Right renal cortex interstitium (tissue), 3 donors: ENCODE results near the gene PXDC1. TPM values are rescaled to one million over a fixed set of nuclear protein-coding genes. Genes with fewer than 3 reads are reported as not detected.
"Not testable (repeated sequence)": the region's sequence is repeated elsewhere in the genome, so short reads cannot be mapped to it uniquely, and the experiment has no call there.

Experiments used
- DNase-seq, 3 donors: peaks; one replicate each; pipeline ENCODE4 v3.0.0-alpha.2; 2013; ENCODE audit warnings: low read depth in 3 of 3, low spot score in 2 of 3
- polyA plus RNA-seq, 3 donors: library from polyadenylated mRNA; unstranded; fragments of 120-200 nt; gene quantifications; one replicate each; pipeline ENCODE4 v1.2.1, GENCODE V29; 2013; ENCODE audit not compliant: insufficient read length in 3 of 3

The PXDC1 gene
- polyA plus RNA-seq, 3 donors = 17.5 to 20.4 (median 19.3) TPM

DNA sequence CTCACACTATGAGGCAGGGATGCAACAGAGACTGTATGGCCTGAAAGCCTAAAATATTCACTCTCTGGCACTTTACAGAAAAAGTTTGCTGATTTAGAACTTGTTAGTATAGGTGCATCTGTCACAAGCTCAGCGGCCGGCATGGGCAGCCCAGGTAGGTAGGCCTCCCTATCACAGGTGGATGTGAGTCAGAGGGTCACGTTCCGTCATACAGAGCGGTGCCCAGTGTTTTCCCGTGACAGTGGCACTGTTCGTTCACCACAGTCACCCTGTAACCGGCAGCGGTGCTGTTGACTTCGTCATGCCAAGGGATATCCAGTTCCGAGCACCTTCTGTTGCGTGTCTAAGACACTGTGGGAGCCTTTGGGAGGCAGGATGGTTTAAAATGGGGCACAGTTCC is 32.9 kb upstream of the PXDC1 start:
- no peak for DNase-seq

DNA sequence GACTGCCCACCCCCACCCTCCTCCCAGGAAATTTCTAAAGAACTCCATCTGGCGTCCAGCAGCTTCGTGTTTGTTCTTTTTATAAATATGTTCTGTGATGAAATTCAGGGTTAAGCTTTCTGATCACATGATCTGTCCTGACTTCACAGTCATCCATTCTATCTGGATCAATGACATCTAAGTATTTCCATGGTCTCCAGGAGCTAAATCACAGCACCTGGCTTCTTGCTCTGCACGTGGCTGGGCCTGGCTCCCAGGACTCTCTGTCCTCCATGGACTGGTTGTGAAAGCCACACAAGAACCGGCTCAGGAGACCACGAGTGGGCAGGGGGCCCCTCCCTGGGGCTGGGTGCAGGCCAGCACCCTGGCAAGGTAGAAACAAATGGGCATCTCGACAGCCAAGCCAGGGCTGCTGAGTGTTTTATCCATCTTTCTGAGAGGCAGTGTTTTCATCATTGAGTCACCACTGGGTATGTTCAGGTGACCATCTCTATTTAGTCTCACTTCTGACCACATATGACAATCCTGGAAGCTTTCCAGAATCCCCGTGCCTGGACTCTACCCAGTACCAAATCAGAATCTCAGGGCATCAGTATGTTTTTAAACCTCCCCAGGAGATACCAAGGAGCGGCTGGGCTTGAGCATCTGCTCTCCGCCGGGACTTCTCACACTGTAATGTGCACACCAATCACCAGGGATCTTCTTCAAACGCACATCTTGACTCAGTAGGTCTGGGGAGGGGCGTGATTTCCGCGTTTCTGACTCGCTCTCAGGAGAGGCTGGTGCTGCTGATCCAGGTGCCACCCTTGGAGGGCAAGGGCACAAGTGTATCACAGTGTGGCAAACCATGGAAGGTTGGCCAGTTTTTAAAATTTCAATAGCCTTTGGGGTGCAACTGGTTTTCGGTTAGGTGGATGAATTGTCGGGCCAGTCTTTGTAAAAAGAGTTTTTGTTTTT is 31.6 kb upstream of the PXDC1 start:
- DNase-seq = no peak

DNA sequence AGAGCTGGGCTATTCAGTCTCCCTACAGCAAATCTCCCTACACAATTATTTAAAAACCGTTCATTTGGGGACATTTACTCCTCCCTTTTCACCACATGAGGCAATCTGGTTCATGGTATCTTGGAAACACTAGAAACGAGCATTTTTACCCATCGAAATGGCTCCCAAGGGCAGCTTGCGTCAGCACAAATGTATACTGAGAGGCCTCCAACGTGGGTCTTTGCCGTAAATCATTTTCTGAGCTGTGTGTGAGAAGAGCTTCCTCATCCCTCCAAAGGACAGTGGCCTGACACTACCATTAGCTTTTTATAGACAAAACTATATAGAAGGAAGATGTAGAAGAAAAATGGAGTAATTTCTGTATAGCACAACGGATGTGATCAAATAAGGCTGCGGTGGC is 30.0 kb upstream of the PXDC1 start:
- DNase-seq = no peak

DNA sequence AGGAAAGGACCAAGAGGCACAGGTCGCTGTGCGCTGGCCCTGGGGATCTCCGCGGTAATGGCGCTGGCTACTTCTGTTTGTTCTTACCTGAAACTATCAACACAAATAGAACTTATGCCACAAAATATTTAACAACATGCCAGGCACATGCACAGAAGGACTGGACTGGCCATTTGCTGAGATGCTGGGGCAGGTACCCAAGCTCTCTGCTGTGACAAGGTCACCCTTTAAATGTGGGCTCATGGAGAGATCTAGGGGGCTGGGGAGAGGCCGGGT is 28.0 kb upstream of the PXDC1 start:
- no peak for DNase-seq

DNA sequence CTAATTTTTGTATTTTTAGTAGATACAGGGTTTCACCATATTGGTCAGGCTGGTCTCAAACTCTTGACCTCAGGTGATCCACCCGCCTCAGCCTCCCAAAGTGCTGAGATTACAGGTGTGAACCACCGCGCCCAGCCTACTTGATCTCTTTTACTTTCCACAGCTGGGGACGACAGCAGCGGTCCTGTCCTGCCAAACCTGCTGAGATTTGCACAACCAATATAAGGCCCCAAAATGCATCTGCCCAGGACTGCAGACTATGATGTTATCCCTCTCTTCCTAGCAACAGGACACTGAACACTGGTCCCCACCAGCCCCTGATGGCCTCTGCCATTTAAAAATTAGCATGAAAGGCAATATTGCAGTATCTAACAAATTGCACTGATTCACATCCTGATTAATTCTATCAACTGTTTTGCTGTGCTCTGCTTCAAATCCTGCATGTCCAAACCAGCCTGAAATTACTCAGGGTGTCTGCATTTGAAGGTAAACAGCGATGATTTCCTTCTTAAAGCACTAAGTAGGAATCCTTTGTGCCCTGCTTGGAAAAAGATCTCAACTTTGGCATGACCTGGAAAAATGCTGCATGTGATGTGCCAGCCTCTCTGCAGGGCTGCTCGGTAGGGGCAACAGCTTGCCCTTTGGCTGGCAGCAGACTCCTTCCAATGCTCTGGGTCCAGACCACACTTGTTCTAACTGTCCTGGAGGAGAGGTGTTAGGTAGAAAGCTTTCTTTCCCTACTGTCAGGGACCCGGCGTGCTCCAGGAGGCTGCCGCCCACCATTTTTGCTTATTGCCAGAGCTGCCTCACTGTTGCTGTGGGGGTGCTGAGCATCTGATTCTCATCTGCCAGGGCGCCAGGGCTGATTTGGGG is 27.4 kb upstream of the PXDC1 start:
- no peak for DNase-seq

DNA sequence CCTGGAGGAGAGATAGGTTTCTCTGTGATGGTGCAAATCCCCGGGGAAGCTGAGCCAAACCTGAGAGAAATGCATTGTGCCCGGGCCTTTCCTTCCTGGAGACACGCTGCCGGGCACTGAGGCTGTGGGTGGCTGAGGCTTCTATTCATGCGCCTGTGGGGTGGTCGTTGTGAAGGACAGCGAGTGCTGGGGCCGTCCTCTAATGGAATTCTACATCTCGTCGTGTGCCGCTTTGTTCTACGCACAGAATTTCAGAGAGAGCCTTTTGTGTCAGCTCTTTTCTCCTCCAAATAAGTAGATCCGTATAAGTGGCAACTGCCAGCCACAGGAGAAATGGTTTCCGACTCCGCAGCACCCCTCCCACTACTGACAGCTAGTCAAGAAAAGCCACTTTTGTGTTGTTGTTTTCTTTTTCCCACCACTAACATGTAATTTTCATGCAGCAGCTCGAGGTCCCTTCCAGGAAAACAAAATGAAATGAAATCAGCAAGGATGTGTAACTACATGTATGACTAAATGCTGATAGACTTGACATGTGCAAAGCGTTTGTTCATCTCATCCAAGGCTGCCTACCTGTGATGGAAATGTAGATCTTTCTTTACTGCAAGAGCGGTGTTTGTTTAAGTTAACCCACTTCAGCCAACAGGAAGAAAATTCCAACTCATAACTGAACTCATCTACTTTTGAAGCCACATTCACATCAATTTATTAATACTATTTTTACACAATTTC is 26.4 kb upstream of the PXDC1 start:
- DNase-seq = no peak

DNA sequence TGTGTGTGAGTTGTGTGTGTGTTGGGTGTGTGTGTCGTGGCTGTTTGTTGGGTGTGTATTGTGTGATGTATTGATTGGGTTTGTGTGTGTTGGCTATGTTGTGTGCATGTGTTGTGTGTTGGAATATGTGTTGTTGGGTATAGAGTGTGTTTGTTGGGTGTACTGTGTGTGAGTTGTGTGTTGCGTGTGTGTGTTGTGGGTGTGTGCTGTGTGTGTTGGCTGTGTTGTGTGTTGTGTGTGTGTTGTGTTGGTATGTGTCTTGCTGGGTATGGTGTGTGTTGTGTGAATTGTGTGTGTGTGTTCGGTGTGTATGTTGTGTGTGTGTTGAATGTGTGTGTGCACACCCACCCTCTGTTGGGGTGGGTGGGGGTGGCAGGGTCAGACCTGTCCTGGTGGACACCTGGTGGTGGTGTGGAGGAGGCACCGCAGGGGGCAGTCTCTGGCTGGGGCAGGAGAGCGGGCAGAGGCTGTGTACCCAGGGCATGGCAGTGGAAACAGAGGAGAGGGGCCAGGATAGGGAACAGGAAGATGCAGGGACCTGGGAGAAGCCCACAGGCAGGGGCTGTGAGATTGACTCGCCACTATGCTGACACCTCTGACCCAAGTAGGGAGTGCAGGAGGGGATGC is 25.5 kb upstream of the PXDC1 start:
- no peak for DNase-seq

DNA sequence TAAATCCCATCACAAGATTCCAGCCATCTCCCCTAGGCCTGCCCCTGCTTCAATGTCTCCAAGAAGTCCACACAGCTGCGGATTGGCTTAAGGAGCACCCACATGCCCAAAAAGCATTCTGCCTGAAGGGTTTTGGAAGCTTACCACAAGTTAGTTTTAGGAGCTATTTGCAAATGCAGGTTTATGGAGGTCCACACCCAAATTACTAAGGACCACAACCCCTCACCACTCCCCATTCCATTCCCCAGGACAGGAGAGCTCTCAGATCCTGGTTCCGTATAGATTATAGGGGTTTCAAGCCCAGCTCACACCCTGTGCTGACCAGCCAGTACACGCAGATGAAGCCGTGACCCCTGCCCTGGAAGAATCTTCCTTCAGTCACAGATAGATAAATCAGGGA is 24.3 kb upstream of the PXDC1 start:
- DNase-seq = no peak

DNA sequence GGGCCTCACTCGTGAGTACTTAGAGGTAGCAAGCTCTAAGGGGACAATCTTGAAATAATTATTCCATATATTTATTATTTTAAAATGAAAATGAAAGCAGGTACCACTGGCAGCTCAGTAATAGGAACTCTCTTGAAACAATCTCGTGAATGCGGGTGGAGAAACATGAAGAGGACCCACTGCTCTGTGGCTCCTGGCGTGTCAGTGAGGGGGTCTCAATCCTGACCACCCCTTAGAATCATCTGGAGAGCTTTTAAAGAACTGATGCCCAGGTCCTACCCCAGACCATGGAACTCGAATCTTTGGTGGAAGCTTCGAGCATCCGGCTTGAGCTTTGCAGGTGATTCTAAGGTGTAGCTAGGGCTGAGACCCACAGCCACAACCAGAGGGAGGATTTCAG is 23.9 kb upstream of the PXDC1 start:
- no peak for DNase-seq

DNA sequence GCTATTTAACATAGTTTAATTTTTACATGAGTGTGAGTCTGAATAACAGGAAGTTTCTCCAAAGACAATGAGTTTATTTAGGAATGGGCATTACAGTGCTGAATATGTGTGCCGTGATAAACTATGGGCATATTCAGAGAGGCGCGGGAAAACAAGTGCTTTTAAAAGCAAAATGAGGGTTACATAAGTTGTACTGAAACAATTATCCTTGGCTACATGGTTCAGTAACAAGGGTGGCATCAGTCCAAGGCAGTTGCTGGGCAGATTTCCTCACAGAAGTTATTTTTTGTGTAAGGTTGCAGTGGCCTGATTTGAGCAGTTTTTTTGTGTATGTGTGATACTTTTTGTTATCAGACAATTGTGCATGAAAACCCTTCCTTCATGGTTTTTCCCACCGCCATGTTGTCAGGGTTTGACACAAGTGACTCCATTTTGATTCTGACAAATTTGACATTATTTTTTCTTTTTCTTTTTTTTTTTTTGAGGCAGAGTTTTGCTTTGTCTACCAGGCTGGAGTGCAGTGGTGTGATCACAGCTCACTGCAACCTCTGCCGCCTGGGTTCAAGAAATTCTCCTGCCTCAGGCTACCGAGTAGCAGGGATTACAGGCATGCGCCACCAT is 22.3 kb upstream of the PXDC1 start:
- DNase-seq = no peak

DNA sequence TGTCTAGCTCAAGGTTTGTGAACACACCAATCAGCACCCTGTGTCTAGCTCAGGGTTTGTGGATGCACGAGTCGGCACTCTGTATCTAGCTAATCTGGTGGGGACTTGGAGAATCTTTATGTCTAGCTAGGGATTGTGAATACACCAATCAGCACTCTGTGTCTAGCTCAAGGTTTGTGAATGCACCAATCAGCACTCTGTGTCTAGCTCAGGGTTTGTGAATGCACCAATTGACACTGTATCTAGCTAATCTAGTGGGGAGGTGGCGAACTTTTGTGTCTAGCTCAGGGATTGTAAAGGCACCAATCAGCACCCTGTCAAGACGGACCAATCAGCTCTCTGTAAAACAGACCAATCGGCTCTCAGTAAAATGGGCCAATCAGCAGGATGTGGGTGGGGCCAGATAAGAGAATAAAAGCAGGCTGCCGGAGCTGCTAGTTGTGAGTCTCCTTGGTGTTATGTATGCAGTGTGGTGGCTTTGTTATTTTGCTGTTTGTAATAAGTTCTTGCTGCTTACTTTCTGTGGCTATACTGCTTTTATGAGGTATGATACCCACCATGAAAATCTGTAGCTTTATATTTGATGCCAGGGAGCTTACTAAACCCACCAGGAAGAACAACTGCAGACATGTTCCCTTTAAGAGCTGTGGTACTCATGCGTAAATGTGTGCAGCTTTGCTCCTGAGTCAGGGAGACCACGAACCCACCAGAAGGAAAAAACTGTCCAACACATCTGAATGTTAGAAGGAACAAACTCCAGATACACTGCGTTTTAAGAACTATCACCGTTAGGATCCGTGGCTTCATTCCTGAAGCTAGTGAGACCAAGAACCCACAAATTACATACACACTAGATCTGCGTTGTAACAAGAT is 20.9 kb upstream of the PXDC1 start:
- not testable (repeated sequence) for DNase-seq

DNA sequence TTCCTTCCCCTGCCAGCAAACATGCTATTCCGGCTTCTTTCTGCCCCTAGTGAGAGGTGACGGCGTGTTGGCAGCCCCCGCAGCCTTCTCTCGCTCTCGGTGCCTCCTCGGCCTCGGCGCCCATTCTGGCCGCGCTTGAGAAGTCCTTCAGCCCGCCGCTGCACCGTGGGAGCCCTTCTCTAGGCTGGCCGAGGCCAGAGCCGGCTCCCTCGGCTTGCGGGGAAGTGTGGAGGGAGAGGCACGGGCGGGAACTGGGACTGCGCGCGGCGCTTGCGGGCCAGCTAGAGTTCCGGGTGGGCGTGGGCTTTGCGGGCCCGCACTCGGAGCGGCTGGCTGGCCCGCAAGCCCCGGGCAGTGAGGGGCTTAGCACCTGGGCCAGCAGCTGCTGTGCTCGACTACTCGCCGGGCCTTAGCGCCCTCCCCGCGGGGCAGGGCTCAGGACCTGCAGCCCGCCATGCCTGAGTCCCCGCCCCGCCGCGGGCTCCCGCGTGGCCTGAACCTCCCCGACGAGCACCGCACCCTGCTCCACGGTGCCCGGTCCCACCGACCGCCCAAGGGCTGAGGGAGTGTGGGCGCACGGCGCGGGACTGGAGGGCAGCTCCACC is 20.0 kb upstream of the PXDC1 start:
- DNase-seq = no peak

DNA sequence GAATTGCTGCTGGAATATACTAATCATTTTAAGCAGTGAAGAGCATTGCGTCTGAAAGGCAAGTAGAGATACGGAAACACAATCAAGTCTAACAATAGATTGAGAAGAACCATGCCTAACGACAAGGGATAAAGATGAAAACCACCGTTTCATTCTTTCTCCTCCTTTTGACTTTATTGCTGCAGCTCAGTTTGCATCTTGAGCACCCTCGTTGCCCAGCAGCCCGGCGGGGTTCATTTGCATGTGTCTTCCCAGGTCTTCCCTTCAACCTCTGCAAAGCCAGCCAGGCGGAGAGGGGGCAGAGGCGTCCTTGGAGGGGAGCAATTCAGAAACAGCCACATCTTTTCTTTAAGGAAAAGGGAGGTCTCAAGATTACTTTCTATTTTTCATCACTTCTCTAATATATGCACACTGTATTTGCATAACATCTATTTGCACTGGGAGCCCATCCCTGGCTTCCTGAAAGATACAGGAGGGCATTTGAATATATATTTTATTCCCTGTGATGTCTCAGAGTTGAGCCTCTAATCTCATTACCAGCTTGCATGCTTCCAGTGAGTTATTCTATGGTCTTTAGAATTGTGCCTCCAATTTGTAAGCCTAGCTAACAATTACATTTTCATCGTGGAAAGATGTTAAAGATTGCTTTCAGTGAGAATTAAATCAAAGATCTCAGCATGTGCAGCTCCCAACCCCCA is 18.7 kb upstream of the PXDC1 start:
- no peak for DNase-seq

DNA sequence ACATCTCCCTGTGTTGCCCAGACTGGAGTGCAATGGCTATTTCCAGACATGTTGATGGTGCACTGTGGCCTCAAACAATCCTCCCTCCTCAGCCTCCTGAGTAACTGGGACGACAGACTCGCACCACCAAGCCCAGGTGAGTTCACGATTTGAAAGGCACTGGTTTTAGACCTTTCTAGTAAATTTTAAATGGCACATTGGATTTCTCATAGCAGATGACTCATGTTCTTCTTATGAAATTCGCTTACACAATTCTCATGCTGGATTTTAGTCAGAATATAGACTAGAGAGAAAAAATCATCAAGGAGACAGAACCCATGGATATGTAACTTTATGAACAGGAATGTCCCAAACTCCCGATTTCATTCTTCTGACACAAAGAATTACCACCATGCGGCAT is 18.1 kb upstream of the PXDC1 start:
- no peak for DNase-seq

DNA sequence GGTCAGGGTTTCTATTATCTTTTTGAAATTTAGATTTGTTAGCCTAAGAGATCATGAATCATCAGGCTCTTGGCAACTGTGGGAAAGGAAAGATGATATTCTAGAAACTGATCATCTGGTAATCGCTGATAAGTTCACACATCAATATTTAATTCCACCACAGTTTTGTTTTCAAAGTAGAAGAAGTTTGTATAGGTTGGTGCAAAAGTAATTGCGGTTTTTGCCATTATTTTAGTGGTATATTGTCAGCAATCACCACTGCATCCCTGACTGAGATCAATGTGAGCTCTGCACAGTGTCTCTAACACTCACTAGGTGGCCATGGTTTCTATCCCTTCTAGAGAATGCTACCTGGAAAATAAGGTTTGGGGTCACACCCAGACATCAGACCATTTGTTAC is 17.0 kb upstream of the PXDC1 start:
- DNase-seq = no peak

DNA sequence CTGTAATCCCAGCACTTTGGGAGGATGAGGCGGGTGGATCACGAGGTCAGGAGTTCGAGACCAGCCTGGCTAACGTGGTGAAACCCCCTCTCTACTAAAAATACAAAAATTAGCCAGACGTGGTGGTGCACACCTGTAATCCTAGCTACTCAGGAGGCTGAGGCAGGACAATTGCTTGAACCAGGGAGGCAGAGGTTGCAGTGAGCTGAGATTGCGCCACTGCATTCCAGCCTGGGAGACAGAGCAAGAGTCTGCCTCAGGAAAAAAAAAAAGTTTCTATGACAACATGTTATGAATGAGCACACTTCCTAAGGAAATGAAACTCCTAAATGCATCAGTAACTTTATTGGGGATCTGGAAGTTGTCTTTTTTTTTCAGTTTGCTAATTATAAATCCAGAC is 16.0 kb upstream of the PXDC1 start:
- DNase-seq = not testable (repeated sequence)

DNA sequence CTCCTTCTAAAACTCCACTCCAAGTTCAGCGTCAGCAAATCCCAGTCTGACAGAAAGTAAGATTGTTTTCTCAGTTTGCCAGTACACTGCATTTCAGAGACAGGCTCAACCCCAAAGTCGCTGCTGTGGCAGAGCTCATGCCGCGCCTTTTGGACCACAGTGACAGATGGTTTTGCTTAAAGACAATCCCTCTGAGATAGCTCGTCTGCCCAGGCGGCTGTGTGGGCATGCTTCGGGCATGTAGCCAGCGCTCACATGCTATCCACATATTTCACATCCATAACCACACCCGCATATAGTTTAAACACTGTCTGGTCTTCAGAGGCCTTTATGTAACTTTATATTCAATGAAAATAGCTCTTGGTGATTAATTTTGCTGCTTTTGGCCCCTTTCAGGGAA is 14.7 kb upstream of the PXDC1 start:
- DNase-seq = no peak

DNA sequence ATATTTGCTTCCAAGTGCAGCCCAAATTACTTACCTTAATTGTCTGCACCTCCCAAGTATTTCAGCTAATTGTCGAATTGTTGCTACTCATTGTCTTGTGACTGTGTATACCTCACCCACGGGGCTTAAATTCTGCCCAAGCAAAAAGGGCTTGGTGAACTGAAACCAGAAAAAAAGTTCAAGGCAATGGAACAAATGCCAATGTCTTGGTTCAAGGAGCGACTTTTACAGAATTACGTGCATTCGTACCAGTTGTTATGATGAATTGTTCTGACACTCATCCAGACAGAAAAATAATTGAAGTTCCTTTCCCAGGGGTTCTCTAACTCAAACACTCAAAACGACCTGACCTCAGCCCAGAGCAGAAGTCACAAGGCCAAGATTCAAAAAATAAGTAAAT is 13.9 kb upstream of the PXDC1 start:
- no peak for DNase-seq
